H1 (cell line): ENCODE measurements around the gene KRTAP19-4. TPM values are rescaled to one million over a fixed set of nuclear protein-coding genes. Genes with fewer than 3 reads are reported as not detected.

Experiments used
- CTCF ChIA-PET: fragments of 300-600 bp; sonication (Branson Sonifier 250); formaldehyde crosslinking; loops from one replicate; lab custom pipeline; 2021; ENCODE audit not compliant: partially characterized antibody; lab: Charles Lee
- POLR2A ChIA-PET: fragments of 300-600 bp; sonication (Branson Sonifier 250); formaldehyde crosslinking; loops from one replicate; lab custom pipeline; 2021; ENCODE audit warnings: inconsistent platforms; ENCODE audit not compliant: partially characterized antibody; lab: Charles Lee
- DNase-seq, 2 experiments: peaks; one replicate each; pipeline versions ENCODE4 v3.0.0 to v3.0.0-alpha.2; 2010 to 2022; ENCODE audit warnings: low spot score in 2 of 2, low read depth in 1 of 2, mixed read lengths in 1 of 2
- FAIRE-seq: peaks from 2 replicates; lab custom pipeline; 2011; peaks lifted over from hg19 to GRCh38; lab: Jason Lieb, UNC
- H2AFZ ChIP-seq: 2 replicates; pipeline ENCODE4 v1.8.1; 2012; ENCODE audit warnings: low read length, inconsistent platforms
- H2AK5ac ChIP-seq: 2 replicates; pipeline ENCODE4 v1.6.1; 2013; ENCODE audit warnings: low read depth, low read length
- H2BK120ac ChIP-seq: replicated peaks from 2 replicates; pipeline ENCODE3; 2013; ENCODE audit warnings: low read depth, low read length, inconsistent platforms
- H2BK12ac ChIP-seq: 2 replicates; pipeline ENCODE4 v1.6.1; 2013; ENCODE audit warnings: low read depth, low read length
- H2BK15ac ChIP-seq: 2 replicates; pipeline ENCODE4 v1.6.1; 2013; ENCODE audit warnings: low read length
- H2BK20ac ChIP-seq: 2 replicates; pipeline ENCODE4 v1.6.1; 2013; ENCODE audit warnings: low read length
- H2BK5ac ChIP-seq: 2 replicates; pipeline ENCODE4 v1.6.1; 2013; ENCODE audit warnings: low read depth, low read length
- H3K14ac ChIP-seq: 2 replicates; pipeline ENCODE4 v1.6.1; 2013; ENCODE audit warnings: inconsistent platforms; ENCODE audit not compliant: insufficient read length
- H3K18ac ChIP-seq: 2 replicates; pipeline ENCODE4 v1.6.1; 2013; ENCODE audit warnings: low read length; ENCODE audit errors: extremely low read depth
- H3K23ac ChIP-seq: 2 replicates; pipeline ENCODE4 v1.6.1; 2013; ENCODE audit warnings: inconsistent platforms; ENCODE audit not compliant: insufficient read length
- H3K23me2 ChIP-seq: 2 replicates; pipeline ENCODE4 v1.6.1; 2013; ENCODE audit warnings: low read depth, low read length
- H3K27ac ChIP-seq: 2 replicates; pipeline ENCODE4 v1.6.1; 2011; ENCODE audit warnings: low read depth, low read length, inconsistent platforms
- H3K27me3 ChIP-seq, 4 experiments: replicated peaks in 1 of 4; 1 replicate in 1 of 4; 2 replicates in 3 of 4; pipeline versions ENCODE4 v1.6.1 to v1.8.1; 2011 to 2013; ENCODE audit warnings: low read length in 3 of 4, mild to moderate bottlenecking in 3 of 4, inconsistent platforms in 2 of 4, mixed read lengths in 2 of 4, moderate library complexity in 1 of 4; ENCODE audit not compliant: control insufficient read depth in 3 of 4, insufficient read depth in 3 of 4; ENCODE audit errors: extremely low read depth in 1 of 4
- H3K36me3 ChIP-seq, 4 experiments: 2 replicates each; pipeline versions ENCODE4 v1.6.1 to v1.8.1; 2011 to 2013; ENCODE audit warnings: mild to moderate bottlenecking in 4 of 4, low read length in 3 of 4, moderate library complexity in 2 of 4, control low read depth in 1 of 4, inconsistent platforms in 1 of 4; ENCODE audit not compliant: insufficient read depth in 4 of 4, control insufficient read depth in 2 of 4
- H3K4ac ChIP-seq: replicated peaks from 2 replicates; pipeline ENCODE3; 2013; ENCODE audit warnings: low read length, low read depth, mixed read lengths, inconsistent platforms; ENCODE audit not compliant: insufficient read length
- H3K4me1 ChIP-seq, 4 experiments: replicated peaks in 1 of 4; 1 replicate in 1 of 4; 2 replicates in 3 of 4; pipeline versions ENCODE4 v1.6.1 to v1.8.1; 2011 to 2013; ENCODE audit warnings: low read length in 3 of 4, inconsistent platforms in 2 of 4, mixed read lengths in 1 of 4; ENCODE audit not compliant: insufficient read depth in 4 of 4, control insufficient read depth in 3 of 4
- H3K4me2 ChIP-seq, 2 experiments: 2 replicates each; pipeline versions ENCODE4 v1.6.1 to v1.8.1; 2011 to 2013; ENCODE audit warnings: low read depth in 2 of 2, low read length in 2 of 2, control low read depth in 1 of 2, inconsistent platforms in 1 of 2, mild to moderate bottlenecking in 1 of 2; ENCODE audit not compliant: insufficient read depth in 1 of 2
- H3K4me3 ChIP-seq, 4 experiments: fragments of 200-600, 300-600 bp in 1 of 4; sonication (generic), shearing (Covaris generic), sonication (Bioruptor Twin) in 1 of 4; 2 replicates each; pipeline versions ENCODE4 v1.5.1 to v1.8.1; 2011 to 2016; ENCODE audit warnings: low read length in 4 of 4, low read depth in 3 of 4, control low read depth in 2 of 4, inconsistent platforms in 2 of 4, mild to moderate bottlenecking in 2 of 4, mixed read lengths in 1 of 4, moderate library complexity in 1 of 4; ENCODE audit not compliant: insufficient read depth in 2 of 4; ENCODE audit errors: extremely low read depth in 1 of 4
- H3K56ac ChIP-seq: replicated peaks from 2 replicates; pipeline ENCODE3; 2013; ENCODE audit warnings: low read depth, mild to moderate bottlenecking, mixed read lengths, low read length, inconsistent platforms; ENCODE audit not compliant: insufficient read length
- H3K79me1 ChIP-seq: 2 replicates; pipeline ENCODE4 v1.6.1; 2013; ENCODE audit warnings: low read depth, low read length, control low read depth
- H3K79me2 ChIP-seq, 2 experiments: 2 replicates each; pipeline versions ENCODE4 v1.6.1 to v1.8.1; 2012 to 2013; ENCODE audit warnings: low read length in 2 of 2, mild to moderate bottlenecking in 2 of 2, inconsistent platforms in 1 of 2; ENCODE audit not compliant: insufficient read depth in 2 of 2, control insufficient read depth in 1 of 2
- H3K9ac ChIP-seq, 4 experiments: replicated peaks in 1 of 4; 1 replicate in 1 of 4; 2 replicates in 3 of 4; pipeline versions ENCODE4 v1.6.1 to v1.8.1; 2011 to 2013; ENCODE audit warnings: low read depth in 3 of 4, low read length in 3 of 4, control low read depth in 2 of 4, mild to moderate bottlenecking in 2 of 4, moderate library complexity in 2 of 4, inconsistent platforms in 1 of 4; ENCODE audit errors: extremely low read depth in 1 of 4
- H3K9me3 ChIP-seq, 2 experiments: 2 replicates each; pipeline versions ENCODE4 v1.6.1 to v1.8.1; 2012 to 2013; ENCODE audit warnings: mild to moderate bottlenecking in 2 of 2, moderate library complexity in 2 of 2, control low read depth in 1 of 2, inconsistent platforms in 1 of 2, low read depth in 1 of 2, low read length in 1 of 2, mixed read lengths in 1 of 2; ENCODE audit not compliant: insufficient read depth in 2 of 2
- H4K20me1 ChIP-seq, 2 experiments: replicated peaks in 1 of 2; 2 replicates each; pipeline versions ENCODE3 to v1.8.1; 2011 to 2013; ENCODE audit warnings: inconsistent platforms in 2 of 2, low read length in 2 of 2, mild to moderate bottlenecking in 1 of 2; ENCODE audit not compliant: insufficient read depth in 2 of 2, control insufficient read depth in 1 of 2
- H4K5ac ChIP-seq: 2 replicates; pipeline ENCODE4 v1.6.1; 2013; ENCODE audit warnings: low read length, low read depth, mixed read lengths, inconsistent platforms; ENCODE audit not compliant: insufficient read length
- H4K8ac ChIP-seq: 2 replicates; pipeline ENCODE4 v1.8.0; 2013; ENCODE audit warnings: mild to moderate bottlenecking, moderate library complexity, low read length, inconsistent platforms; ENCODE audit not compliant: insufficient read depth; ENCODE audit errors: extremely low read depth
- H4K91ac ChIP-seq: replicated peaks from 2 replicates; pipeline ENCODE3; 2013; ENCODE audit warnings: low read length, mixed read lengths, inconsistent platforms; ENCODE audit not compliant: insufficient read length
- BRCA1 ChIP-seq: IDR thresholded peaks from 2 replicates; pipeline ENCODE4 v1.6.1; 2012; ENCODE audit warnings: low read depth, low read length, improper control_type of control experiment
- EGR1 ChIP-seq: IDR thresholded peaks from 2 replicates; pipeline ENCODE4 v1.6.1; 2011; ENCODE audit warnings: low read depth, low read length, borderline replicate concordance
- HDAC2 ChIP-seq, 2 experiments: fragments of 300-600 bp in 1 of 2; sonication (generic) in 1 of 2; IDR thresholded peaks; 2 replicates each; pipeline ENCODE4 v1.6.1; 2011 to 2012; ENCODE audit warnings: low read depth in 2 of 2, low read length in 2 of 2, mild to moderate bottlenecking in 2 of 2, moderate library complexity in 2 of 2, borderline replicate concordance in 1 of 2, inconsistent platforms in 1 of 2
- MAX ChIP-seq: IDR thresholded peaks from 2 replicates; pipeline ENCODE4 v1.6.1; 2012; ENCODE audit warnings: inconsistent platforms
- POLR2A ChIP-seq, 2 experiments: IDR thresholded peaks; 1 replicate in 1 of 2; 2 replicates in 1 of 2; pipeline ENCODE4 v1.6.1; 2011; ENCODE audit warnings: low read depth in 2 of 2, low read length in 2 of 2, mild to moderate bottlenecking in 2 of 2; ENCODE audit errors: control extremely low read depth in 1 of 2
- WGBS, 2 experiments: shearing (Covaris generic) in 1 of 2; methylation state at CpG; one replicate each; pipeline versions ENCODE4 v1.1.6 to v1.1.7; 2013 to 2015; ENCODE audit warnings: low lambda C conversion rate in 2 of 2, mixed read lengths in 2 of 2, inconsistent platforms in 1 of 2, low coverage in 1 of 2, missing lambda C conversion rate in 1 of 2; ENCODE audit not compliant: insufficient replicate concordance in 2 of 2, insufficient coverage in 1 of 2, insufficient read length in 1 of 2; ENCODE audit errors: extremely low coverage in 1 of 2, missing lambda C conversion rate in 1 of 2; 5-methylcytosine and 5-hydroxymethylcytosine counted together
- polyA plus RNA-seq, 7 experiments: library from polyadenylated mRNA; depleted of rRNA in 3 of 7; stranded (reverse) in 5 of 7; unstranded in 2 of 7; fragments of >200 nt in 5 of 7; fragments of 200-250 nt in 2 of 7; gene quantifications; 1 replicate in 5 of 7; 2 replicates in 1 of 7; 4 replicates in 1 of 7; pipeline versions ENCODE4 v1.2.1 to v1.2.3, GENCODE V29; 2011 to 2013; ENCODE audit warnings: missing spikeins in 2 of 7, mixed read lengths in 2 of 7
- total RNA-seq: library from RNA; stranded (reverse); fragmentation: NEBNext Ultra II Directional; extraction: Animal tissue kit (Norgen Biotek cat#: 25700); gene quantifications from 2 replicates; pipeline ENCODE4 v1.2.1, GENCODE V29; 2021

The KRTAP19-4 gene
- total and polyA plus RNA-seq, 2 of the 8 experiments (the other 6 are each of a cell fraction or from before 2014, with no cell fraction given), result not detected

GRCh38 chr21:30541764-30542163 lies 44.8 kb upstream of the KRTAP19-4 start, which contains the start of gene KRTAP19-6:
Gene KRTAP19-6 (minus strand): TSS chr21:30541864. CDS start chr21:30541833, 31 bp downstream.
- DNase-seq (no peak), FAIRE-seq (no peak)
- Histone ChIP-seq H3K23ac (no peak within 1 kb of the TSS), H2BK12ac (no peak within 1 kb of the TSS), H3K9me3 (no peaks in the 10 kb centered on the region), H3K79me1 (no peaks in the 10 kb centered on the region), H2BK120ac (no peak within 1 kb of the TSS), H4K5ac (no peak within 1 kb of the TSS), H2AK5ac (no peak within 1 kb of the TSS), H3K9ac (no peak within 1 kb of the TSS), H3K4me2 (no peak within 1 kb of the TSS), H3K27me3 (no peaks in the 10 kb centered on the region), H3K4me1 (no peaks in the 10 kb centered on the region), H3K56ac (no peak within 1 kb of the TSS), H3K79me2 (no peaks in the 10 kb centered on the region), H3K27ac (no peak within 1 kb of the TSS), H2BK15ac (no peak within 1 kb of the TSS), H4K20me1 (no peaks in the 10 kb centered on the region), H4K8ac (no peak within 1 kb of the TSS), H2AFZ (no peak within 1 kb of the TSS), H3K18ac (no peak within 1 kb of the TSS), H3K23me2 (no peaks in the 10 kb centered on the region), H4K91ac (no peak within 1 kb of the TSS), H3K14ac (no peak within 1 kb of the TSS), H2BK20ac (no peak within 1 kb of the TSS), H3K4ac (no peak within 1 kb of the TSS), H3K36me3 (no peaks in the 10 kb centered on the region), H2BK5ac (no peak within 1 kb of the TSS), H3K4me3 (no peak within 1 kb of the TSS)
- CTCF ChIA-PET, result no interaction called here
- POLR2A ChIA-PET, result no interaction called here
- 88% methylated on average over 1 of the region's 1 CpG; no CpG with 5 or more reads in 1 of the 2 experiments for WGBS, 2 experiments
- no peak for TF ChIP-seq EGR1
- no peak for TF ChIP-seq POLR2A (IDR thresholded peaks at IDR 0.05; ENCODE audit: control extremely low read depth in 1 of 2, low read depth in 2 of 2, low read length in 2 of 2)
- TF ChIP-seq BRCA1, result no peak
- TF ChIP-seq MAX, result no peak
- TF ChIP-seq HDAC2 (IDR thresholded peaks at IDR 0.05; ENCODE audit: borderline replicate concordance in 1 of 2, low read depth in 2 of 2, low read length in 2 of 2), result no peak
